ENCODE data around the gene PIF1.

PIF1 gene

DNA sequence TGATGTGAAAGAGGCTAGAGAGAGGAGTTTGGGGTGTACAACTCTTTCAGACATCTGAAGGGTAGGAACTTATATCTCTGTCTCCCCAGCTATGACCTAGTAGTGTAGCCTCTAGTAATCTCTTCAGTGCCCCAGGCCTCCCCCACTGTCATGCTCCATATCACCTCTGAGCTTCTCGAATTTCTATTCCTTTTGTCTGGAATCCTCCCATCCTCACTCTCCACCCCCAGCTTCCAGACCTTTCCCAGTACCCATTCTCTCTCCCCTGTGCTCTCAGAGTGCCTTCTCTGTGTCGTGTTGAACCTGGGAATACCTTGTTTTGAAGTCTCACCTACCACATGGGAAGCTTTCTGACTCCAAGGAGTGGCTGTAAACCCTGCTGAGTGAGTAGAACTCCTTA is 46.4 kb downstream of the PIF1 start:
- Mint-ChIP-seq H3K4me3 (no peak overlapping the region), H3K27ac (no peak overlapping the region), H3K27me3 (ENCODE audit: low read depth, poor library complexity) (peaks cover 36% of the 10 kb centered on the region), H3K4me1 (peaks cover 46% of the 10 kb centered on the region), H3K36me3 (ENCODE audit: low read depth) (no peaks in the 10 kb centered on the region), H3K9me3 (no peaks in the 10 kb centered on the region)
- DNase-seq, result no peak
- TF ChIP-seq CTCF (IDR thresholded peaks at IDR 0.05), result no peak

GRCh38 chr15:64776402-64776786 is 49.1 kb downstream of the PIF1 start:
- H3K9me3 Mint-ChIP-seq, result no peaks in the 10 kb centered on the region
- peak; percentile 42 for DNase-seq
- H3K4me3 Mint-ChIP-seq, result peak overlapping the region; percentile 86
- H3K4me1 Mint-ChIP-seq, result peaks cover 60% of the 10 kb centered on the region
- H3K36me3 Mint-ChIP-seq (ENCODE audit: low read depth), result no peaks in the 10 kb centered on the region
- H3K27me3 Mint-ChIP-seq (ENCODE audit: low read depth, poor library complexity), result peaks cover 20% of the 10 kb centered on the region
- TF ChIP-seq CTCF (IDR thresholded peaks at IDR 0.05), result no peak
- no peak overlapping the region for H3K27ac Mint-ChIP-seq

GRCh38 chr15:64775551-64776401 is 49.7 kb downstream of the PIF1 start, which contains the start of gene RBPMS2:
TSS of gene RBPMS2 (minus strand) at chr15:64775589. CDS start at chr15:64775319, 270 bp downstream.
- no peak for TF ChIP-seq CTCF (IDR thresholded peaks at IDR 0.05)
- peak; percentile 69 for DNase-seq
- no peaks in the 10 kb centered on the region for H3K9me3 Mint-ChIP-seq
- H3K27me3 Mint-ChIP-seq (ENCODE audit: low read depth, poor library complexity), result peaks cover 17% of the 10 kb centered on the region
- no peaks in the 10 kb centered on the region for H3K36me3 Mint-ChIP-seq (ENCODE audit: low read depth)
- H3K27ac Mint-ChIP-seq, result peak within 1 kb of the TSS; percentile 23
- peaks cover 57% of the 10 kb centered on the region for H3K4me1 Mint-ChIP-seq
- peak within 1 kb of the TSS; percentile 86 for H3K4me3 Mint-ChIP-seq

DNA sequence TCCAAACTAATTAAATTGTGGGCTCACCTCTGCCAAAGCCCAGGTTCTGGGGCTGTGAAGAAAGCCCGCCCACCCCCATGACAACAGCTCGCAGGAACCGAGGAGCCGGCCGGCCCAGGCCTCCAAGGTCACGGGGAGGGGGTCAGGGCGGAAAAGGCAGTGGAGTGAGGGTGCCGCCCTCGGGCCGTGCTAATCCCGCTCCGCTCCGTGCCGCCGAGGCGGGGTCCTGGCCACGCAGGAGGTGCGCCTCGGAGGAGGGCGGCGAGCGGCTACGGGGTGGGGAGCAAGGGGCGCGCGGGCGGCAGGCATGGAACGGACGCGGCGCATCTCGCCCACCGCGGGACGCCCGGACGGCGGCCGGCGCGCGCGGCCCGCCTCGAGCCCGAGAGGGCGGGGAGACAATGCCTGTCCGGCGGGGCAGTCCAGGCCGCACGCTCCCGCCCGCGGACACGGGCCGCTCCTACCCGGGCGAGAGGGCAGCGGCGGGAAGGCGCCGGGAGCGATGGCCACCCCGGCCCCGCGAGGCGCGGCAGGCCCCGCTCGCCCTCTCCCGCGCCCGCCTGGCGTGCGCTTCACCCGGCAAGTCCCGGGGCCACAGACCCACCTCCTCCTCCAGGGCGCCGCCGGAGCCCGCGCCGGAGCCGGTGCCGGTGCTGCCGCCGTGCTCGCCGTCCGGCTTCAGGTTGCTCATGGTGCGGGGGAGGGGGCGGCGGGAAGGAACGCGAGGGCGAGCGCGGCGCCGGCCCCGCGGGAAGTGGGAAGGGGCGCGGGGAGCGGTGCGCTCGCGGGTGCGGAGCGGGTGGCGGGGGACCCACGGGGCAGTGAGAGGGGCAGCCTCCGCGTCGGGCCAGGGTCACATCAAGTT is 50.6 kb downstream of the PIF1 start:
- Mint-ChIP-seq H3K9me3 (no peaks in the 10 kb centered on the region), H3K27ac (peak overlapping the region; percentile 23), H3K4me3 (peak overlapping the region; percentile 85), H3K27me3 (ENCODE audit: low read depth, poor library complexity) (peaks cover 17% of the 10 kb centered on the region), H3K4me1 (peaks cover 62% of the 10 kb centered on the region), H3K36me3 (ENCODE audit: low read depth) (peaks cover 4% of the 10 kb centered on the region)
- no peak for TF ChIP-seq CTCF (IDR thresholded peaks at IDR 0.05)
- peak; percentile 70 for DNase-seq

- Mint-ChIP-seq H3K27ac (peak overlapping the region; percentile 23), H3K36me3 (ENCODE audit: low read depth) (peaks cover 4% of the 10 kb centered on the region), H3K27me3 (ENCODE audit: low read depth, poor library complexity) (peaks cover 17% of the 10 kb centered on the region), H3K4me1 (peaks cover 57% of the 10 kb centered on the region), H3K4me3 (peak overlapping the region; percentile 85), H3K9me3 (no peaks in the 10 kb centered on the region)
- peak; percentile 28 for DNase-seq
- no peak for TF ChIP-seq CTCF (IDR thresholded peaks at IDR 0.05)
Observed at GRCh38 chr15:64774037-64774628, 51.3 kb downstream of the PIF1 start.

Measured in nephron progenitor cell (in vitro differentiated cells).